ENCODE measurements around the gene UGT2A1.

- TF ChIP-seq CTCF (IDR thresholded peaks at IDR 0.05) (no peak), EP300 (IDR thresholded peaks at IDR 0.05) (no peak), POLR2A (IDR thresholded peaks at IDR 0.05) (no peak)
These were observed 84.3 kb downstream of the UGT2A1 start for GRCh38 chr4:69568787-69569186.

Measured in ovary (tissue), 3 donors.